RPMI7951 (cell line): ENCODE measurements around the gene SPTSSB. TPM values are rescaled to one million over a fixed set of nuclear protein-coding genes. Genes with fewer than 3 reads are reported as not detected.

ENCODE experiments used
- DNase-seq: peaks from one replicate; pipeline ENCODE4 v3.0.0-alpha.2; 2012; ENCODE audit warnings: low read depth
- total RNA-seq: library from RNA; depleted of rRNA; stranded (reverse); fragments of >200 nt; shearing (Covaris generic); gene quantifications from 2 replicates; pipeline ENCODE4 v1.2.3, GENCODE V29; 2014; rRNA removed

The SPTSSB gene
- total RNA-seq, result not detected in 2 replicates

- DNase-seq, result no peak
These were observed at the start of gene SPTSSB for GRCh38 chr3:161371441-161372320. SPTSSB (minus strand) TSS chr3:161371517; CDS start chr3:161346323, 25,194 bp downstream.

DNA sequence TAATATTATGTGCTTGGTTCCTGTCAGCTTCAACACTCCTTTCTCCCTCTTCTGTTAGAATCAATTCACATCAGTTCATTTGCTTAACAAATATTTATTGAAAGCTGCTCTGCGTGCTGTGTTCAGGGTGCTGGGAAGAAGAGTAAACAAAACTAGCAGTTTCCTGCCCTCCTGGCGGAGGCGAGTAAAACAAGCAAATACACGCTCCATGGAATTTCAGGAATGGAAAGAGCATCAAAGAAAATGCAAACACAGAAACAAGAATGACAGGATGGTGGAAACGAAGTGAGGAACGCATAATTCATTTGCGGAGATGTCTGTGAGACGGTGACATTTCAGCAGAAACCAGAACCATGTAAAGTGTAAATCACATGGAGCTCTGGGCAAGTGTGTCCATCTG lies 49.4 kb upstream of the SPTSSB start:
- DNase-seq, result no peak

DNA sequence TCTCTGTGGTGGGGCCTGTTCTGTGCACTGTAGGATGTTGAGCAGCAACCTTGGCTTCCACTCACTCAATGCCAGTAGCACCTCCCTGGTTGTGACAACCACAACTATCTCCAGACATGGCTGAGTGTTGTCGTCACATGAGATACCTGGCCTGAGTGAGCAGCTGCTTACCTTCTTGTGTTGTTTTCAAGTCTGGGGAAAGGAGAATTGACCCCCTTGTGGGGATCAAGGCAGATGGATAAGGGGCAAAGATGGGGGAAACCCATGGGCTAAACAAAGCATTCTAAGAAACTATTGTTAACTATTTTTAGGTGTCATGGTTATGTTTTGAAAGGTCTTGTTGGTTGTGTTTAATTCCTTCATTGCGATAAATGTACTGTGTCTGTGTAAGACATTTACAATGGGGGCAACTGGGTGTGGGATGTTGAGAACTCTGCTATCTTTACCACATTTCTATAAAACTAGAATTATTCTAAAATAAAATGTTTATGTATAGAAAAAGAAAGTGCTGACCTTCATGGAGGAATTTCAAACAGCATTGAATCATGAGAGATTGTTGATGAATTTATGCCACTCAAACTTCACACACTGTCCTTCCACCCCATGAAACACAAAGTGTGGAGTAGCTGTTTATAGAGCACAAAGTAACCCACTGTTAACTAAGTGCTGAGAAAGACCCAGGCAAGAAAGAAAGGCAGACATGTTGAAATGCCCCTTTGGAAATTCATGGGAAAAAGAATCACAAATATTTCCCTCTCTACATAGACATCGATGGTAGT lies 48.4 kb upstream of the SPTSSB start:
- no peak for DNase-seq

GRCh38 chr3:161415506-161416231 lies 44.4 kb upstream of the SPTSSB start:
- peak; percentile 28 for DNase-seq

DNA sequence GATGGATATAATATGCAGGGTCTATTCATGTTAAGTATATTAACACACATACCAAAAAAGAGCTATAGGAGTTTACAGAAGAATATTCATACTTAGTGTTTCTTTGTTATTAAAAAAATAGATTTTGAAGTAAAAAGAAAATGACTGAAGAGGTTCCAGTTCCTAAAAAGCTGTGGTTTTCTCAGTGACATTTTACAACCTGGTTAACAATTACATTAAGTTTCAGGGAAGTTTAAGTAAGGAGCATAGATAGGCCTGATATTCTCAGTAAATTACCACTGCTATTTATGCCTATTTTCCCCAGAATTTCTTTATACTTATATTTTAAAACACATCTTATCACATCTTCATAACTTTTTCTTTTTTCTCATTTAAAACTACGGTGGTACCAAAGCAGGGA lies 43.6 kb upstream of the SPTSSB start:
- no peak for DNase-seq

DNA sequence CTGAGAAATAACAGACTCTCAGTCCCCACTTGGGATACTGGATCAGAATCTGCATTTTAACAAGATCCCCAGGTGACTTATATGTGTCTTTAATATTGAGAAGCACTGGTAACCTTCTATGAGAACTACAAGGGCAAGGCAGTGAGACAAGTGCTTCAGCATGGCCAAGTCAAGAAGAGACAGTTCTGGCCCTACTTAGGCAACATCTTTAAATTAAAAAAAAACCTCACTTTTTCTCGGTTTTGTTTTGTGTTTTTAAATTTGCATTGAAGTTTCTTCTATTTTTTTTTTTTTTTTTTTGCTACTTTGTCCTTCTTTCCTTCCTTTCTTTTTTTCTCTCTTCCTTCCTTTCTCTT lies 42.5 kb upstream of the SPTSSB start:
- no peak for DNase-seq

- peak; percentile 32 for DNase-seq
These were observed 42.0 kb upstream of the SPTSSB start for GRCh38 chr3:161413127-161413854.

DNA sequence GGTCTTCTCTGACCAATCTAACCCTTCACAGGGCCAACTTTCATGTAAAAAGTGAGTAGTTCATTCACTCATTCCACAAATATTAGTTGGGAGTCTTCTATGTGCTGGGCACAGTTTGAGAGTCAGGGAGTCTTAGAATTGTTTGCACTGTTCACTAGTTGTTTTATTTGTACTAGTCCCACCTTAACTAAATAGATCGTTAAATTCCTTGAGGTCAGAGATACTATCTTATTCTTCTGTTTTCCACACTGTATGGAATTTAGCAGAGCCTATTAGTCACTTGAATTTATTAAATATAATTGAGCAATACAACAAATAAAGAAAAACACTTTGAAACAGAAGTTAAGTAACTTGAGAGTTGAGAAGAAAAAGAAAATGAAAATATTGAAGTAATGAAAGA lies 40.8 kb upstream of the SPTSSB start:
- DNase-seq, result no peak

GRCh38 chr3:161409858-161410257 lies 38.5 kb upstream of the SPTSSB start:
- DNase-seq, result no peak

GRCh38 chr3:161409069-161409468 lies 37.8 kb upstream of the SPTSSB start:
- DNase-seq, result peak; percentile 42

DNA sequence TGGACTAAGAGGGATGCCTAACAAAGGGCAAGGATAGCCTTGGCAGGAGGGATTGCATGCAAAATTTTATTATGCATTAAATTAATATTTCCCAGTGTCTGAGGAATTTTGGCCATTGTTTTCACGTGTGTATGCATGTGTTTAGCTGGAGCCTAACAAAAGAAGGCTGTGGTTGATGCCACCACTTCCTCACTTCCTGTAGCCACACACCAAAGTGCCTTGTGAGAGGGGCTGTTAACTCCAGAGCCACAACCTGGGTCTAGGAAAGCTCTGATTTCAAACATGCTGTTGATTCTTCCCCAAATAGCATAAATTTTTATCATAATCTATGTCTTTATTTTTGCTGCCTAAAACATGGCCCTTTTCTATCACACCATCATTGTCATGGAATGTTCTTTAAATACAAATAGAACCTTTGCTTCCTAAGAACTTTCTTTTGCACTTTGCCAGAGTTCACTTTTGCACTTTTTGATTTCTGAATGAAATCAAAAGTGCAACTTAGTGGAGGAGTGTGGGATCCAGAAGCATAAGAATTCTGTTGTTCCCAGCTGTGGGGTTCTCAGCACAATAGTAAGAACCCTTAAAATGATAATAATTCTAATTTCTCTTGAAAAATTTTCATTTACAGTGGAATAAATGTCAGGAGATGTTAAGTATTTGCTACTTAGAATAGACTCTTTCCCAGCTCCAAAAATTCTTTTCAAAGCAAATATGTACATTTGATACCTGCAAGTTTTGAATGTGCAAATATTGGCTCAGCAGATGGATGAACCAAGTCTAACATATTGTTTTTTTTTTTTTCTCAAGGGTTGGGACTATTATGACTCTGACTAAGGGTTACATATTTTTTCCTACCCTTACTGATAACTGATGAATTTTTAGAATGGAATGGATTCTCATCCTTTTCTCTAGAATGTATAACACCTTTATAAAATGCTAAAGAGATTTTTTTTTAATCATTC lies 35.6 kb upstream of the SPTSSB start:
- no peak for DNase-seq

GRCh38 chr3:161405836-161406235 lies 34.5 kb upstream of the SPTSSB start:
- DNase-seq, result no peak

- DNase-seq, result no peak
These were observed 33.8 kb upstream of the SPTSSB start for GRCh38 chr3:161405087-161405486.

DNA sequence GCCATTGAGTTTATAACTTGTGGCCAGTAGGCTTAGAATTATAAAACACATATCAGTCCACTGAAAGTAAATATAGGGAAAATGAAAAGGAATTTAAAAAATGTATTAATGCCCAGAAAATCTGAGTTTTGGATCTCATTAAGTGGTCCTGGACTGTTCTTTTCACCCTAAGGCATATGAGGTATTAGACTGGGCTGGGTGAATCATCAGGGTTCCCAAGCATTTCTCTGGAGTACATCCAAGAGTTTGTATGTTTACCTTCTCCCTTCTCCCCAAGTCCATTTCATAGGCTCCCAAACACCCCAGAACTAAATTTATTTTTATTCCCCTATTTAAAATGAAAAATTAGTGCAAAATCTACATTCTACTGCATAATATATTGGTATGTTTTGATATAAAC lies 31.9 kb upstream of the SPTSSB start:
- peak; percentile 36 for DNase-seq

DNA sequence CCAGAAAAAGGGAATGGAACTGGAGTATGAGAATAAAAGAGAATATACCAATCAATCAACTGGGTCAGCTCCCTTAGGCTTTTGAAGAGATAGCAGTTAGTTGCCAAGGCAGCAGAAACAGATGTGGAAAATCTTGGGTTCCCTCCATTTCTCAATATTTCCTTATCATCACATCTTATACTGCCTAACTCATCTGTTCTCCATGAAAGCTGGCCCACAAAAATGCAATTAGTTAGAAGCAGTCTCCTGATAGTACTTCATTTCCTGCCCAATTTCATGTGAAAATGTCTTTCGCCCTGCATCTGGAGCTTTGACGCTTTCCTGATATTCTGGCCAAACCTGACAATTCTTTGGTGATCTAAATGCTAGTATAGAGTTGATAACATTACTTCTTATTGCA lies 30.1 kb upstream of the SPTSSB start:
- DNase-seq, result peak; percentile 35

DNA sequence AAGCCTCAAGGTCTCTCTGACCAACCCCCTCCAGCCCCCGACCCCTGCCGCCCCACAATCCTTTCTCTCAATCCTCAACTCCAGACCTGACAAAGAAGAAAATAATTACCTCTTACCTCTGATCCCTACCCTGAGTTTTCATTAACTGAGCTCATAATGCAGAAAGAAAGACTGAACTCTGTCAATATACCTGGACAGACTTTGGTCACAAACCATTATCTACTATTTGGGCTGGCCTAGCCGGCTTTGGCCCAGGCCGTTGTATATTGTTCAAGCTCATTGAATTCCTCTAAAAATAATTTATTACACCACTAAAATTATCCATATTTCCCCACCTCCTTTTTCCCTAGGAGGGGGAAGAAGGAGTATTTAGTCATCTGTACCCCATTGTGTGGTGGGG lies 29.3 kb upstream of the SPTSSB start:
- DNase-seq, result no peak

DNA sequence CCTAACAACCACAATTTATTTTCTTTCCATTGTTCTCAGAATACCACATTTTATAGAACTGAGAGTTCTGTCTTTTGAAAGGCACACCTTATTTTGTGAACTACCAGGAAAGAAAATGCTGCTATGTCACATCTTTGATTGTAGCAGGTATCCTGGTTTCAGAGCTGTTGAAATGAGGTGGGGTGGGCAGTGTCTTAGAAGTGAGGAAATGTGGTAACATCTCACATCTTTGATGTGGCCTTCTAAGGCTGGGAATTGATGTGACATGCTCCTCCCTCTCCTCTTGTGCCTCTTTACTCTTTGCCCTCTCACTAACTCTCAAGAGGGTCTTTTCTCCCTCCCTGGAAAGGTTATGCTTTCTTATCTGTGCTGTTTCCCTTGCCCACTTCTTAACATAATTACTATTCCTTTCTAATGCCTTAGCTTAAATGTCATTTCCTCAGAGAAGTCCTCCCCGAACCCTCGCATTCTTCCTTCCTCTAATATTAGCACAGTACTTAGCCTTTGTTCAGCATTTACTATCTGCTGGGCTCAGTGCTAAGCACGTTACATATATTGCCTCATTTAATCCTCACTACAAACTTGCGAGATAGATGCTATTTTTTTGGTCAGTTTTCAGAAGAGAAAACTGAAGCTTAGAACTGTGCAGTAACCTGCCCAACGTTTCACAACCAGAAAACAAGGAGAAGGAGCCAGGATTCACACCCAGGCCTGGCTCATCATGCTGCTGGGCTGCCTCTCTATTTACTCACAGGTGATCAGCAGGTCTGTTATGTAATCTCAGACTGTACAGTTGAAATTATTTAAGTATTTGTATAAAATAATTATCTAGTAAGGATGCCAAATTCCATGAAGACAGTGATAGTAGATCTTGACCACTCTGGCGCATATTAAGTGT lies 24.0 kb upstream of the SPTSSB start:
- DNase-seq, result no peak

DNA sequence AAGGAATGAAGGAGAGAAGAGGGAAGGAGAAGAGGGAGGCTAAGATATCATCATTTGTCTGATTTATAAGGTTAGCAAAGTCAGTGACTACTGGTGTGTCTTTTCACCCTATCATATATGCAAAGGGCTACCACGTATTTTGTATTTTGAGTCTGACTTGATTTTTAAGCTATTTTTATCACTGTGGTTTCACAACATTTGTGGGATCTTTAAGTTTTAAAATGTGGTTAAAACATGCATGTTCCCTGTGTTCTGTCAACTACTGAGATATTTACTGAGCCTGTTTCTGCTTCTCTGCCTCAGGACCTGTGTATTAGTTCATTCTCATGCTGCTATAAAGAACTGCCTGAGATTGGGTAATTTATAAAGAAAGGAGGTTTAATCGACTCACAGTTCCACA lies 22.5 kb upstream of the SPTSSB start:
- no peak for DNase-seq

DNA sequence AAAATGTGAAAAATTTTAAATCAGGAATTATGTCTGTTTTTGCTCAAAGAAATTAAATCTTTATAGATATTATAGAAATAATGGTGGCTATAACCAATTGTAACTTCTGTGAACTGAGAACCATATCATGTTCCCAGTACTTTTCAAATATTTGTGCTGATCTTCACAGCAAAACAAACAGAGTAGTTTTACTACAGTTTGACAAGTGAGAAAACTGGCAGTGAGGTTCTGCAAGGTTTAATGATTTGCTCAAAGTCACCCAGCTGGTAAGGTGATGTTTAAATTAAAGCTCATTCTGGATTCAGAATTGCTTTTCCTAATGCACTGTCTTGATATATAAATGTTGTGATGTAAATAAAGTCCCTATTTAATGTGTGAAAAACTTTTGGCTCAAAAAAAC lies 22.0 kb upstream of the SPTSSB start:
- no peak for DNase-seq
